ENCODE results near the gene EIF4B. TPM values are rescaled to one million over a fixed set of nuclear protein-coding genes. Genes with fewer than 3 reads are reported as not detected.

The EIF4B gene
- total RNA-seq, 1 experiment from 2014 or later = 809 TPM

- ATAC-seq (no peak), DNase-seq (ENCODE audit: low read depth, low spot score) (no peak)
- Histone ChIP-seq H3K27ac (ENCODE audit: low read depth, low read length) (no peak overlapping the region), H3K79me2 (ENCODE audit: insufficient read depth, low read length) (no peaks in the 10 kb centered on the region), H2AFZ (ENCODE audit: low read depth, low read length, poor library complexity, severe bottlenecking) (no peak overlapping the region), H3K36me3 (ENCODE audit: control insufficient read depth in 1 of 2, insufficient read depth in 2 of 2, low read length in 2 of 2) (peaks cover 3 to 29% of the 10 kb centered on the region in 2 experiments; a peak in 3 of 4 replicates), H3K9ac (ENCODE audit: low read length) (no peak overlapping the region), H3K9me2 (ENCODE audit: insufficient read depth) (no peaks in the 10 kb centered on the region), H4K20me1 (ENCODE audit: insufficient read depth) (peaks cover 3% of the 10 kb centered on the region; the same call in 1 of the 2 replicates), H3K4me1 (ENCODE audit: control insufficient read depth in 1 of 2, insufficient read depth in 2 of 2, low read length in 2 of 2) (peaks cover 25 to 56% of the 10 kb centered on the region in 2 experiments), H3K27me3 (ENCODE audit: insufficient read depth, low read length) (no peaks in the 10 kb centered on the region), H3K9me3 (ENCODE audit: control insufficient read depth in 1 of 2, insufficient read depth in 1 of 2, low read depth in 1 of 2, low read length in 2 of 2) (no peaks in the 10 kb centered on the region), H3K4me3 (replicated peaks in 1 of 2; ENCODE audit: low read depth in 1 of 2, low read length in 2 of 2) (no peak overlapping the region), H3K4me2 (ENCODE audit: low read length) (no peak overlapping the region)
- ChIA-PET POLR2A (interaction anchor here (0.8 to 2.9 kb wide), 5 partner anchors 10 to 34 kb away, joined by 3 to 13 read pairs (median 4); partner anchors contain the start of genes IGFBP6 and SPRYD3), RAD21 (ENCODE audit: low non-redundant PET in 1 of 2, low total read pairs in 2 of 2, uncharacterized antibody in 2 of 2, unreplicated experiment in 2 of 2) (interaction anchor here (0.6 to 3.2 kb wide), 9 partner anchors 10 to 133 kb away, joined by 3 to 30 read pairs (median 6); partner anchors contain the start of genes IGFBP6 (in 1 of the 2), SOAT2 (in 1 of the 2) and SPRYD3 (in 1 of the 2)), CTCF (interaction anchor here (1.1 to 3.9 kb wide), 18 partner anchors 11 to 280 kb away, joined by 3 to 110 read pairs (median 8); partner anchors contain the start of genes CSAD, IGFBP6, SPRYD3 and ZNF740)
- intact Hi-C loops (cut with micrococcal nuclease) = loop anchor here (10.0 kb wide), 1 partner anchor 220 kb away; no protein-coding TSS in a partner anchor
- TF ChIP-seq ZFX (IDR thresholded peaks at IDR 0.05) (no peak), EZH2 (IDR thresholded peaks at IDR 0.05) (no peak), MAX (IDR thresholded peaks at IDR 0.05) (no peak), FOSL1 (IDR thresholded peaks at IDR 0.05; ENCODE audit: low read depth) (no peak), ZBTB33 (IDR thresholded peaks at IDR 0.05; ENCODE audit: extremely low read depth, insufficient replicate concordance, low read length) (no peak), EGR1 (IDR thresholded peaks at IDR 0.05; ENCODE audit: low read depth) (no peak), CTCF (IDR thresholded peaks at IDR 0.05 in 2 of 3, conservative IDR thresholded peaks at IDR 0.05 in 1 of 3; ENCODE audit: borderline replicate concordance in 1 of 3, insufficient read depth in 1 of 3, low read depth in 2 of 3, low read length in 2 of 3) (no peak), POLR2A (IDR thresholded peaks at IDR 0.05; ENCODE audit: borderline replicate concordance, extremely low read depth, insufficient read depth, insufficient read length) (no peak)
- BruUV-seq (replicated peaks) = no TSS peak
Measured at GRCh38 chr12:53064613-53065436, 58.6 kb downstream of the EIF4B start.

Measured in HCT116 (cell line).